Urinary bladder (tissue), 4 donors: ENCODE measurements around the gene GEMIN7. TPM values are rescaled to one million over a fixed set of nuclear protein-coding genes. Genes with fewer than 3 reads are reported as not detected.

Experiments used
- DNase-seq: peaks from one replicate; pipeline ENCODE4 v3.0.0-alpha.2; 2015; ENCODE audit errors: extremely low spot score
- H3K27ac ChIP-seq: one replicate; pipeline ENCODE4 v1.5.1; 2013; ENCODE audit warnings: low read depth, mild to moderate bottlenecking, moderate library complexity
- H3K36me3 ChIP-seq: one replicate; pipeline ENCODE4 v1.6.1; 2013; ENCODE audit warnings: mild to moderate bottlenecking, moderate library complexity; ENCODE audit not compliant: insufficient read depth
- H3K4me1 ChIP-seq: one replicate; pipeline ENCODE4 v1.6.1; 2013; ENCODE audit warnings: mild to moderate bottlenecking, moderate library complexity; ENCODE audit not compliant: insufficient read depth
- H3K4me3 ChIP-seq: one replicate; pipeline ENCODE4 v1.5.1; 2013; ENCODE audit warnings: low read depth, low read length
- WGBS: extraction: QIAGEN DNeasy Blood & Tissue Kit; methylation state at CpG from one replicate; pipeline ENCODE4 v1.1.7; 2013; 5-methylcytosine and 5-hydroxymethylcytosine counted together
- polyA plus RNA-seq: library from polyadenylated mRNA; stranded (reverse); fragments of 200-250 nt; gene quantifications from one replicate; pipeline ENCODE4 v1.2.3, GENCODE V29; 2013
- small RNA-seq: library from RNA; depleted of rRNA; stranded (forward); fragments of <200 nt; gene quantifications from one replicate; pipeline ENCODE3, GENCODE V24; 2014
- total RNA-seq: library from RNA; depleted of rRNA; stranded (reverse); fragments of >200 nt; gene quantifications from one replicate; pipeline ENCODE4 v1.2.3, GENCODE V29; 2014
- donor health status: healthy with polysubstance abuse.
- donor health status: healthy.

The GEMIN7 gene
- total and polyA plus RNA-seq, 2 donors = 10.4 to 23.6 TPM

GRCh38 chr19:45140144-45140503, 61.1 kb downstream of the GEMIN7 start:
- 88% methylated on average over 8 of the region's 8 CpGs for WGBS
- no peak for DNase-seq
- Histone ChIP-seq H3K4me3 (no peak overlapping the region), H3K36me3 (peaks cover 3% of the 10 kb centered on the region), H3K27ac (no peak overlapping the region), H3K4me1 (no peaks in the 10 kb centered on the region)

DNA sequence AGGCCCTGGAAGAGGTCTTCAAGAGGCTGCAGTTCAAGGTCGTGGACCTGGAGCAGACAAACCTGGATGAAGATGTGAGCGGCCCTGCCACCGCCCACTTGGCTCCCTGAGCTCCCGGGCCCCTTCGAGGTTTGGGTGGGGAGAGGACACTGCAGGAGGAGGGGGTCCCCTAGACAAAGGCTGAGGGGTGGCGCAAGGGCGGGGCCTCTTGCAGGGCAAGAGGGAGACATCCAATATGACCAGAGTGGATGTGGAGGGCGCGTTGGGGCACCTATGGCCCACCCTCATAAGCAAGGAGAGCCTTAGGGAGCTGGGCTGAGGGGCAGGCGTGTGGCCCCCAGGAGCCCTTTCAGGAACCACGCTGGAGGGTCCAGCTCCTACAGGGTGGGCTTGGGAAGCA, 61.5 kb downstream of the GEMIN7 start:
- DNase-seq = no peak
- 94% methylated on average over 11 of the region's 11 CpGs for WGBS
- Histone ChIP-seq H3K27ac (no peak overlapping the region), H3K36me3 (peaks cover 3% of the 10 kb centered on the region), H3K4me1 (no peaks in the 10 kb centered on the region), H3K4me3 (no peak overlapping the region)

Small RNA genes lying within 50 kb of the gene (small RNA-seq; reads per million reads assigned to genes)
- gene RNU6-611P = not detected

Other genes starting within 250 kb of the GEMIN7 start
- 27.4 TPM for gene NECTIN2, start 233.0 kb upstream of the GEMIN7 start, total RNA-seq
- 50.2 TPM for gene NECTIN2, start 233.0 kb upstream of the GEMIN7 start, polyA plus RNA-seq
- gene TOMM40, start 188.0 kb upstream of the GEMIN7 start, total RNA-seq = 17.8 TPM
- gene TOMM40, start 188.0 kb upstream of the GEMIN7 start, polyA plus RNA-seq = 39.3 TPM
- 28.2 TPM for gene APOE, start 173.5 kb upstream of the GEMIN7 start, total RNA-seq
- gene APOE, start 173.5 kb upstream of the GEMIN7 start, polyA plus RNA-seq = 60.5 TPM
- gene APOC1, start 164.7 kb upstream of the GEMIN7 start, total RNA-seq = 3.5 TPM
- gene APOC1, start 164.7 kb upstream of the GEMIN7 start, polyA plus RNA-seq = 26.9 TPM
- not detected for gene APOC4, start 137.0 kb upstream of the GEMIN7 start, total RNA-seq
- not detected for gene APOC4, start 137.0 kb upstream of the GEMIN7 start, polyA plus RNA-seq
- gene APOC2, start 133.2 kb upstream of the GEMIN7 start, total RNA-seq = not detected
- 1.6 TPM for gene APOC2, start 133.2 kb upstream of the GEMIN7 start, polyA plus RNA-seq
- gene CLPTM1, start 123.9 kb upstream of the GEMIN7 start, total RNA-seq = 27.3 TPM
- 104 TPM for gene CLPTM1, start 123.9 kb upstream of the GEMIN7 start, polyA plus RNA-seq
- 2.6 TPM for gene RELB, start 77.8 kb upstream of the GEMIN7 start, total RNA-seq
- 8.9 TPM for gene RELB, start 77.8 kb upstream of the GEMIN7 start, polyA plus RNA-seq
- gene CLASRP, start 40.2 kb upstream of the GEMIN7 start, total RNA-seq = 11.2 TPM
- 45.6 TPM for gene CLASRP, start 40.2 kb upstream of the GEMIN7 start, polyA plus RNA-seq
- gene ZNF296, start 2.8 kb upstream of the GEMIN7 start, total RNA-seq = 0.42 TPM
- 0.65 TPM for gene ZNF296, start 2.8 kb upstream of the GEMIN7 start, polyA plus RNA-seq
- 16.8 TPM for gene PPP1R37, start 13.9 kb downstream of the GEMIN7 start, total RNA-seq
- gene PPP1R37, start 13.9 kb downstream of the GEMIN7 start, polyA plus RNA-seq = 31.6 TPM
- 0.58 TPM for gene NKPD1, start 81.7 kb downstream of the GEMIN7 start, total RNA-seq
- 0.37 TPM for gene NKPD1, start 81.7 kb downstream of the GEMIN7 start, polyA plus RNA-seq
- 7.1 TPM for gene TRAPPC6A, start 99.0 kb downstream of the GEMIN7 start, total RNA-seq
- gene TRAPPC6A, start 99.0 kb downstream of the GEMIN7 start, polyA plus RNA-seq = 46.1 TPM
- gene BLOC1S3, start 99.5 kb downstream of the GEMIN7 start, total RNA-seq = 3.9 TPM
- 9.3 TPM for gene BLOC1S3, start 99.5 kb downstream of the GEMIN7 start, polyA plus RNA-seq
- gene EXOC3L2, start 166.1 kb downstream of the GEMIN7 start, total RNA-seq = 3.4 TPM
- 6.9 TPM for gene EXOC3L2, start 166.1 kb downstream of the GEMIN7 start, polyA plus RNA-seq
- gene MARK4, start 172.0 kb downstream of the GEMIN7 start, total RNA-seq = 14.8 TPM
- 34.4 TPM for gene MARK4, start 172.0 kb downstream of the GEMIN7 start, polyA plus RNA-seq
- 39.0 TPM for gene CKM, start 243.6 kb downstream of the GEMIN7 start, total RNA-seq
- gene CKM, start 243.6 kb downstream of the GEMIN7 start, polyA plus RNA-seq = 1.1 TPM